ENCODE measurements around the gene RTN4R. TPM values are rescaled to one million over a fixed set of nuclear protein-coding genes. Genes with fewer than 3 reads are reported as not detected.

Gene RTN4R
- total and polyA plus RNA-seq, 2 of the 8 experiments (the other 6 are each of a cell fraction or from before 2014, with no cell fraction given): 21.8 to 41.3 TPM

DNA sequence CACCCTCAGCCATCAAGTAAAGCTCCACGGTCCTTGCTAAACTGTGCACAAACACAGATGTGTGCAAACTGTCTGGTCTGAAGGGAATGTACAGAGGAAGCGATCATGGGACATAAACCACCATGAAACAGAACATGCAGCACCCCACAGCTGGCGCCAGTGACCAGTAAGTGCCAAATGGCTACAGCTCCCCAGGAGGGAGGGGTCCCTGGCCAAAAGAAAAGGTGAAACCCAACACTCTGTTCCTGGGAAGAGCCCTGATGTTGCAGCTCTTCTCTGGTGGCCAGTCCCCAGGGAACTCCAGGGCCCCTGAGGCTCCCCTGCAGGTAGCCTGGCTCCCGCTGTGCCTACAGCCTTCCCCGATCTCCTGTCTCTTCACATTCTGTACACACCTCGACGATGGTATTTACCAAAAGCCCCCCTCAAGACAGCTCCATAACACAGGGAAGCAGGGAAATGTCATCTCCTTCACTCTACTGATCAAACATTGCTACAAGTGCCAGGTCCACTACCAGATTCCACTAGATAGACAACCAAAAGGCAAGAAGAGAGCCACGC lies 48.8 kb upstream of the RTN4R start:
- Histone ChIP-seq H4K5ac (ENCODE audit: insufficient read length, low read depth, low read length) (no peak overlapping the region), H4K91ac (replicated peaks; ENCODE audit: insufficient read length, low read length) (no peak overlapping the region)
- TF ChIP-seq JUN (IDR thresholded peaks at IDR 0.05; ENCODE audit: low read depth, low read length) (no peak), RNF2 (IDR thresholded peaks at IDR 0.05; ENCODE audit: borderline replicate concordance, low read depth, low read length, missing control alignments, poor library complexity, severe bottlenecking) (no peak), SIN3A (conservative IDR thresholded peaks at IDR 0.05 in 1 of 2, IDR thresholded peaks at IDR 0.05 in 1 of 2; ENCODE audit: low read depth in 1 of 2, low read length in 2 of 2) (no peak), BRCA1 (IDR thresholded peaks at IDR 0.05; ENCODE audit: low read depth, low read length) (no peak), POLR2A (IDR thresholded peaks at IDR 0.05; ENCODE audit: control extremely low read depth in 1 of 2, low read depth in 2 of 2, low read length in 2 of 2) (no peak), SAP30 (IDR thresholded peaks at IDR 0.05; ENCODE audit: insufficient read depth, insufficient replicate concordance, low read length) (no peak), KDM4A (IDR thresholded peaks at IDR 0.05; ENCODE audit: low read depth, low read length, severe bottlenecking) (no peak), SP2 (IDR thresholded peaks at IDR 0.05; ENCODE audit: low read length) (no peak), CHD2 (IDR thresholded peaks at IDR 0.05; ENCODE audit: low read length) (no peak), ZNF274 (IDR thresholded peaks at IDR 0.05; ENCODE audit: borderline replicate concordance, extremely low read depth, low read length) (no peak), CREB1 (IDR thresholded peaks at IDR 0.05) (no peak)
- TF ChIP-seq, protein P1, sequence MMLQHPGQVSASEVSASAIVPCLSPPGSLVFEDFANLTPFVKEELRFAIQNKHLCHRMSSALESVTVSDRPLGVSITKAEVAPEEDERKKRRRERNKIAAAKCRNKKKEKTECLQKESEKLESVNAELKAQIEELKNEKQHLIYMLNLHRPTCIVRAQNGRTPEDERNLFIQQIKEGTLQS (IDR thresholded peaks at IDR 0.05; ENCODE audit: insufficient read depth, low read depth, low read length): no peak

More for the DNA sequence above, 48.8 kb upstream of the RTN4R start:
- Histone ChIP-seq H2BK5ac (ENCODE audit: low read depth, low read length) (no peak overlapping the region), H2BK15ac (ENCODE audit: low read length) (no peak overlapping the region), H2BK12ac (ENCODE audit: low read depth, low read length) (no peak overlapping the region), H2BK120ac (replicated peaks; ENCODE audit: low read depth, low read length) (peak overlapping the region; percentile 14), H3K4me3 (ENCODE audit: extremely low read depth in 1 of 4, insufficient read depth in 2 of 4, low read depth in 3 of 4, low read length in 4 of 4) (no peak overlapping the region), H3K18ac (ENCODE audit: extremely low read depth, low read length) (no peak overlapping the region), H3K36me3 (ENCODE audit: control insufficient read depth in 2 of 4, insufficient read depth in 4 of 4, low read length in 3 of 4) (no peaks in the 10 kb centered on the region), H3K56ac (replicated peaks; ENCODE audit: insufficient read length, low read depth, low read length) (no peak overlapping the region), H2BK20ac (ENCODE audit: low read length) (no peak overlapping the region), H3K23ac (ENCODE audit: insufficient read length) (no peak overlapping the region), H3K79me2 (ENCODE audit: control insufficient read depth in 1 of 2, insufficient read depth in 2 of 2, low read length in 2 of 2) (peaks cover 0 to 6% of the 10 kb centered on the region in 2 experiments; a peak in 1 of 4 replicates), H2AK5ac (ENCODE audit: low read depth, low read length) (no peak overlapping the region), H3K79me1 (ENCODE audit: low read depth, low read length) (0 out of 2 replicates have a peak, but pooled peaks cover 3% of the 10 kb centered on the region), H3K4me1 (replicated peaks in 1 of 4; ENCODE audit: control insufficient read depth in 3 of 4, insufficient read depth in 4 of 4, low read length in 3 of 4) (peaks cover 0 to 4% (median 2%) of the 10 kb centered on the region in 4 experiments; a peak in 4 of 7 replicates), H3K9me3 (ENCODE audit: insufficient read depth in 2 of 2, low read depth in 1 of 2, low read length in 1 of 2) (no peaks in the 10 kb centered on the region), H2AFZ (ENCODE audit: low read length) (no peak overlapping the region), H3K4me2 (ENCODE audit: insufficient read depth in 1 of 2, low read depth in 2 of 2, low read length in 2 of 2) (no peak overlapping the region), H3K4ac (replicated peaks; ENCODE audit: insufficient read length, low read depth, low read length) (no peak overlapping the region), H3K9ac (replicated peaks in 1 of 4; ENCODE audit: extremely low read depth in 1 of 4, low read depth in 3 of 4, low read length in 3 of 4) (no peak overlapping the region), H3K23me2 (ENCODE audit: low read depth, low read length) (peaks cover 6% of the 10 kb centered on the region; the same call in 1 of the 2 replicates), H3K27ac (ENCODE audit: low read depth, low read length) (no peak overlapping the region), H3K27me3 (replicated peaks in 1 of 4; ENCODE audit: control insufficient read depth in 3 of 4, extremely low read depth in 1 of 4, insufficient read depth in 3 of 4, low read length in 3 of 4) (no peaks in the 10 kb centered on the region; a peak in 1 of 7 replicates), H4K20me1 (replicated peaks in 1 of 2; ENCODE audit: control insufficient read depth in 1 of 2, insufficient read depth in 2 of 2, low read length in 2 of 2) (peaks cover 0 to 8% of the 10 kb centered on the region in 2 experiments), H4K8ac (ENCODE audit: extremely low read depth, insufficient read depth, low read length) (no peak overlapping the region), H3K14ac (ENCODE audit: insufficient read length) (no peak overlapping the region)
- DNase-seq (ENCODE audit: low read depth in 1 of 2, low spot score in 2 of 2) (peak in 1 of 2 experiments; percentile 35), FAIRE-seq (no peak)
- ChIA-PET CTCF (ENCODE audit: partially characterized antibody) (interaction anchor here (0.6 to 2.8 kb wide), 19 partner anchors 8 to 1194 kb away, joined by 3 to 11 read pairs (median 4); no protein-coding TSS in a partner anchor), POLR2A (ENCODE audit: partially characterized antibody) (interaction anchor here (0.9 kb wide), 1 partner anchor 12 kb away, joined by 4 read pairs; no protein-coding TSS in a partner anchor)
- 93% methylated on average over 8 of the region's 8 CpGs; no CpG with 5 or more reads in 1 of the 2 experiments for WGBS, 2 experiments (ENCODE audit: extremely low coverage in 1 of 2, insufficient coverage in 1 of 2, insufficient read length in 1 of 2, insufficient replicate concordance in 2 of 2, low coverage in 1 of 2, low lambda C conversion rate in 2 of 2, missing lambda C conversion rate in 1 of 2)

All from H1 (cell line).